HepG2 (cell line): ENCODE results near the gene SPACA6. TPM values are rescaled to one million over a fixed set of nuclear protein-coding genes. Genes with fewer than 3 reads are reported as not detected.

ENCODE experiments used
- ATAC-seq: fragments of 200-7000 bp; cut with Tn5 transposase; 3 replicates; pipeline ENCODE4 v1.9.1; 2020; ENCODE audit warnings: mild to moderate bottlenecking, moderate library complexity
- BruUV-seq: library from RNA; stranded (reverse); fragments of 400-500 nt; replicated peaks from 2 replicates; lab custom pipeline; 2021; lab: Mats Ljungman, UMichigan
- CTCF ChIA-PET: fragments of 300-600 bp; formaldehyde crosslinking; extraction: SDS; loops from one replicate; lab custom pipeline; 2021; ENCODE audit warnings: low total read pairs, inconsistent platforms, low intra/inter-chr PET ratio; lab: Yijun Ruan, JAX
- POLR2A ChIA-PET: fragments of 350-600 bp; sonication (Branson Sonifier 250); formaldehyde crosslinking; loops from one replicate; lab custom pipeline; 2020; ENCODE audit warnings: antibody characterized with exemption, inconsistent platforms; lab: Yijun Ruan, JAX
- DNase-seq: peaks from one replicate; pipeline ENCODE4 v3.0.0-alpha.2; 2015; ENCODE audit warnings: low spot score
- FAIRE-seq: peaks from 3 replicates; lab custom pipeline; 2011; peaks lifted over from hg19 to GRCh38; lab: Jason Lieb, UNC
- H2AFZ ChIP-seq: one replicate; pipeline ENCODE4 v1.6.1; 2011; ENCODE audit warnings: low read length, inconsistent platforms
- H3K27ac ChIP-seq: fragments of 300-600 bp; 3 replicates; pipeline ENCODE4 v1.8.0; 2011; ENCODE audit warnings: mixed run types, mild to moderate bottlenecking, mixed read lengths, low read length, inconsistent platforms; ENCODE audit not compliant: insufficient read depth; ENCODE audit errors: extremely low read length
- H3K27me3 ChIP-seq, 2 experiments: fragments of 200-600 bp in 1 of 2; 2 replicates in 1 of 2; 3 replicates in 1 of 2; pipeline versions ENCODE4 v1.6.0 to v1.8.0; 2011; ENCODE audit warnings: low read length in 2 of 2, mild to moderate bottlenecking in 2 of 2, moderate library complexity in 2 of 2, inconsistent platforms in 1 of 2; ENCODE audit not compliant: insufficient read depth in 2 of 2, control insufficient read depth in 1 of 2
- H3K36me3 ChIP-seq, 2 experiments: fragments of 200-600 bp in 1 of 2; replicated peaks in 1 of 2; 2 replicates in 1 of 2; 3 replicates in 1 of 2; pipeline versions ENCODE4 v1.5.1 to v1.8.0; 2011; ENCODE audit warnings: low read length in 2 of 2, inconsistent platforms in 1 of 2; ENCODE audit not compliant: insufficient read depth in 2 of 2, control insufficient read depth in 1 of 2
- H3K4me1 ChIP-seq: 2 replicates; pipeline ENCODE4 v1.5.1; 2012; ENCODE audit warnings: low read length, inconsistent platforms; ENCODE audit not compliant: insufficient read depth
- H3K4me2 ChIP-seq: 2 replicates; pipeline ENCODE4 v1.6.0; 2011; ENCODE audit warnings: low read depth, low read length, inconsistent platforms
- H3K4me3 ChIP-seq, 3 experiments: fragments of 200-600 bp in 1 of 3; sonication (generic), shearing (Covaris generic) in 1 of 3; replicated peaks in 1 of 3; 2 replicates each; pipeline ENCODE4 v1.5.1; 2011 to 2016; ENCODE audit warnings: low read length in 3 of 3, inconsistent platforms in 2 of 3, low read depth in 2 of 3, mild to moderate bottlenecking in 2 of 3, control low read depth in 1 of 3, mixed read lengths in 1 of 3; ENCODE audit not compliant: insufficient read depth in 1 of 3
- H3K79me2 ChIP-seq: one replicate; pipeline ENCODE4 v1.6.1; 2011; ENCODE audit warnings: low read length, inconsistent platforms; ENCODE audit not compliant: insufficient read depth
- H3K9ac ChIP-seq: 2 replicates; pipeline ENCODE4 v1.6.0; 2011; ENCODE audit warnings: mild to moderate bottlenecking, low read depth, low read length, inconsistent platforms; ENCODE audit not compliant: insufficient read depth
- H3K9me3 ChIP-seq: 2 replicates; pipeline ENCODE4 v1.5.1; 2012; ENCODE audit warnings: mild to moderate bottlenecking, low read length
- H4K20me1 ChIP-seq: 2 replicates; pipeline ENCODE4 v1.6.0; 2011; ENCODE audit warnings: inconsistent platforms, mild to moderate bottlenecking, low read length, moderate library complexity; ENCODE audit not compliant: insufficient read depth
- CHD2 ChIP-seq: IDR thresholded peaks from 2 replicates; pipeline ENCODE4 v1.6.1; 2011; ENCODE audit warnings: low read depth, low read length, improper control_type of control experiment
- FIP1L1 ChIP-seq: fragments of 200-400 bp; formaldehyde crosslinking; IDR thresholded peaks from 2 replicates; pipeline ENCODE4 v1.6.1; 2018; ENCODE audit warnings: low read depth, mild to moderate bottlenecking, low read length, moderate library complexity, borderline replicate concordance; ENCODE audit not compliant: insufficient read depth
- GATA4 ChIP-seq: sonication (generic); IDR thresholded peaks from 2 replicates; pipeline ENCODE4 v1.6.1; 2016; ENCODE audit warnings: antibody characterized with exemption, low read depth, borderline replicate concordance
- GPN1 ChIP-seq: sonication (generic); formaldehyde crosslinking; IDR thresholded peaks from 2 replicates; pipeline ENCODE4 v1.5.1; 2020; ENCODE audit warnings: missing genetic modification reagents, borderline replicate concordance
- HOXD1 ChIP-seq: sonication (generic); formaldehyde crosslinking; IDR thresholded peaks from 2 replicates; pipeline ENCODE4 v1.5.0; 2020; ENCODE audit warnings: missing genetic modification reagents
- KDM1A ChIP-seq: IDR thresholded peaks from 2 replicates; pipeline ENCODE4 v1.6.1; 2016; ENCODE audit warnings: missing compliant biosample characterization
- PCBP1 ChIP-seq: fragments of 200-400 bp; formaldehyde crosslinking; IDR thresholded peaks from 2 replicates; pipeline ENCODE4 v1.6.1; 2017; ENCODE audit warnings: mild to moderate bottlenecking, low read depth, low read length, borderline replicate concordance
- RFX3 ChIP-seq: IDR thresholded peaks from 2 replicates; pipeline ENCODE4 v1.6.1; 2016; ENCODE audit warnings: missing biosample characterization, missing genetic modification reagents
- TGIF2 ChIP-seq: IDR thresholded peaks from 2 replicates; pipeline ENCODE4 v1.6.1; 2016; ENCODE audit warnings: control low read depth, missing compliant biosample characterization
- ZBTB1 ChIP-seq: sonication (generic); formaldehyde crosslinking; IDR thresholded peaks from 2 replicates; pipeline ENCODE4 v1.4.0; 2020; ENCODE audit warnings: missing genetic modification reagents, borderline replicate concordance
- ZNF280D ChIP-seq: sonication (generic); formaldehyde crosslinking; IDR thresholded peaks from 2 replicates; pipeline ENCODE4 v1.5.1; 2020; ENCODE audit warnings: mild to moderate bottlenecking, missing genetic modification reagents
- ZNF44 ChIP-seq: sonication (generic); formaldehyde crosslinking; IDR thresholded peaks from 2 replicates; pipeline ENCODE4 v1.5.1; 2020; ENCODE audit warnings: mild to moderate bottlenecking, missing genetic modification reagents
- ZNF572 ChIP-seq: sonication (generic); formaldehyde crosslinking; IDR thresholded peaks from 2 replicates; pipeline ENCODE4 v1.5.1; 2020; ENCODE audit warnings: mild to moderate bottlenecking, missing genetic modification reagents
- WGBS: methylation state at CpG from one replicate; pipeline ENCODE4 v1.1.6; 2017; ENCODE audit warnings: low lambda C conversion rate; 5-methylcytosine and 5-hydroxymethylcytosine counted together
- in situ Hi-C: cut with HindIII; loops from 2 replicates; pipeline ENCODE4 v1.10.0; 2017; ENCODE audit warnings: low pct_unique_long_range_greater_than_20kb; ENCODE audit not compliant: extremely low pct_ligation_motif_present
- intact Hi-C: fragments of 100-400 bp; cut with micrococcal nuclease; formaldehyde crosslinking; loops from one replicate; pipeline ENCODE4 v1.10.0; 2022; ENCODE audit not compliant: unreplicated experiment
- polyA plus RNA-seq, 8 experiments: library from polyadenylated mRNA; depleted of rRNA in 3 of 8; stranded (reverse) in 7 of 8; unstranded in 1 of 8; fragments of >200 nt; fragmentation: Illumina TruSeq in 4 of 8; extraction: Trizol in 4 of 8; gene quantifications; 2 replicates each; pipeline versions ENCODE4 v1.2.1 to v1.2.3, GENCODE V29; 2011 to 2016; ENCODE audit warnings: low read depth in 4 of 8, missing spikeins in 1 of 8, mixed read lengths in 1 of 8; ENCODE audit not compliant: insufficient read depth in 1 of 8
- total RNA-seq, 5 experiments: library from RNA; depleted of rRNA; stranded (reverse); fragments of >200 nt; fragmentation: Illumina TruSeq; extraction: Trizol; gene quantifications; 2 replicates each; pipeline ENCODE4 v1.2.3, GENCODE V29; 2016; ENCODE audit warnings: low read depth in 1 of 5
- TF ChIP-seq, protein P1 (sequence below): sonication (generic); formaldehyde crosslinking; IDR thresholded peaks from 2 replicates; pipeline ENCODE4 v1.4.0; 2020; ENCODE audit warnings: mild to moderate bottlenecking, missing genetic modification reagents, borderline replicate concordance
- TF ChIP-seq, protein P2 (sequence below): sonication (generic); formaldehyde crosslinking; IDR thresholded peaks from 2 replicates; pipeline ENCODE4 v1.5.1; 2020; ENCODE audit warnings: missing genetic modification reagents, mild to moderate bottlenecking, borderline replicate concordance

SPACA6 gene
- total and polyA plus RNA-seq, 2 of the 13 experiments (the other 11 are each of a cell fraction or from before 2014, with no cell fraction given), result 1.4 to 2.2 TPM

GRCh38 chr19:51754770-51755169 is 61.6 kb downstream of the SPACA6 start:
- H3K4me2 ChIP-seq, result no peak overlapping the region
- no peaks in the 10 kb centered on the region for H4K20me1 ChIP-seq
- 4% methylated on average over 4 of the region's 4 CpGs for WGBS
- H3K79me2 ChIP-seq, result no peaks in the 10 kb centered on the region
- no peaks in the 10 kb centered on the region for H3K36me3 ChIP-seq
- BruUV-seq, result no TSS peak
- FAIRE-seq (no peak), ATAC-seq (no peak), DNase-seq (no peak)
- H3K27me3 ChIP-seq, result no peaks in the 10 kb centered on the region
- ChIA-PET POLR2A (no interaction called here), CTCF (no interaction called here)
- no peak overlapping the region for H3K4me3 ChIP-seq
- no peak overlapping the region for H3K27ac ChIP-seq
- no peaks in the 10 kb centered on the region for H3K4me1 ChIP-seq
- H3K9ac ChIP-seq, result no peak overlapping the region
- TF ChIP-seq, protein P1, sequence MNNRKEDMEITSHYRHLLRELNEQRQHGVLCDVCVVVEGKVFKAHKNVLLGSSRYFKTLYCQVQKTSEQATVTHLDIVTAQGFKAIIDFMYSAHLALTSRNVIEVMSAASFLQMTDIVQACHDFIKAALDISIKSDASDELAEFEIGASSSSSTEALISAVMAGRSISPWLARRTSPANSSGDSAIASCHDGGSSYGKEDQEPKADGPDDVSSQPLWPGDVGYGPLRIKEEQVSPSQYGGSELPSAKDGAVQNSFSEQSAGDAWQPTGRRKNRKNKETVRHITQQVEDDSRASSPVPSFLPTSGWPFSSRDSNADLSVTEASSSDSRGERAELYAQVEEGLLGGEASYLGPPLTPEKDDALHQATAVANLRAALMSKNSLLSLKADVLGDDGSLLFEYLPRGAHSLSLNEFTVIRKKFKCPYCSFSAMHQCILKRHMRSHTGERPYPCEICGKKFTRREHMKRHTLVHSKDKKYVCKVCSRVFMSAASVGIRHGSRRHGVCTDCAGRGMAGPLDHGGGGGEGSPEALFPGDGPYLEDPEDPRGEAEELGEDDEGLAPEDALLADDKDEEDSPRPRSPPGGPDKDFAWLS (CRISPR knock-in tag), result no peak
- TF ChIP-seq GPN1 (CRISPR knock-in tag) (no peak), PCBP1 (no peak), ZBTB1 (CRISPR knock-in tag) (no peak), TGIF2 (no peak), ZNF44 (no peak), FIP1L1 (no peak), KDM1A (CRISPR knock-in tag) (no peak), ZNF280D (no peak), GATA4 (no peak), CHD2 (no peak), ZNF572 (no peak), RFX3 (CRISPR knock-in tag) (no peak), HOXD1 (CRISPR knock-in tag) (no peak)
- TF ChIP-seq, protein P2, sequence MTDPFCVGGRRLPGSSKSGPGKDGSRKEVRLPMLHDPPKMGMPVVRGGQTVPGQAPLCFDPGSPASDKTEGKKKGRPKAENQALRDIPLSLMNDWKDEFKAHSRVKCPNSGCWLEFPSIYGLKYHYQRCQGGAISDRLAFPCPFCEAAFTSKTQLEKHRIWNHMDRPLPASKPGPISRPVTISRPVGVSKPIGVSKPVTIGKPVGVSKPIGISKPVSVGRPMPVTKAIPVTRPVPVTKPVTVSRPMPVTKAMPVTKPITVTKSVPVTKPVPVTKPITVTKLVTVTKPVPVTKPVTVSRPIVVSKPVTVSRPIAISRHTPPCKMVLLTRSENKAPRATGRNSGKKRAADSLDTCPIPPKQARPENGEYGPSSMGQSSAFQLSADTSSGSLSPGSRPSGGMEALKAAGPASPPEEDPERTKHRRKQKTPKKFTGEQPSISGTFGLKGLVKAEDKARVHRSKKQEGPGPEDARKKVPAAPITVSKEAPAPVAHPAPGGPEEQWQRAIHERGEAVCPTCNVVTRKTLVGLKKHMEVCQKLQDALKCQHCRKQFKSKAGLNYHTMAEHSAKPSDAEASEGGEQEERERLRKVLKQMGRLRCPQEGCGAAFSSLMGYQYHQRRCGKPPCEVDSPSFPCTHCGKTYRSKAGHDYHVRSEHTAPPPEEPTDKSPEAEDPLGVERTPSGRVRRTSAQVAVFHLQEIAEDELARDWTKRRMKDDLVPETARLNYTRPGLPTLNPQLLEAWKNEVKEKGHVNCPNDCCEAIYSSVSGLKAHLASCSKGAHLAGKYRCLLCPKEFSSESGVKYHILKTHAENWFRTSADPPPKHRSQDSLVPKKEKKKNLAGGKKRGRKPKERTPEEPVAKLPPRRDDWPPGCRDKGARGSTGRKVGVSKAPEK (CRISPR knock-in tag), result no peak
- H2AFZ ChIP-seq, result no peak overlapping the region
- no peaks in the 10 kb centered on the region; the same call in 1 of the 2 replicates for H3K9me3 ChIP-seq
- intact Hi-C loops, result no loop called here
- in situ Hi-C loops, result no loop called here
